Fibroblast of lung (primary cell): ENCODE results near the gene IGF1.

Source experiments
- CTCF ChIP-seq, 2 donors: IDR thresholded peaks in 1 of 2; conservative IDR thresholded peaks in 1 of 2; 1 replicate in 1 of 2; 2 replicates in 1 of 2; pipeline ENCODE4 v1.5.1; 2011 to 2012; ENCODE audit warnings: low read length in 2 of 2, control low read depth in 1 of 2, inconsistent platforms in 1 of 2, low read depth in 1 of 2, mild to moderate bottlenecking in 1 of 2
- EZH2 ChIP-seq: IDR thresholded peaks from 2 replicates; pipeline ENCODE4 v1.5.1; 2012; ENCODE audit warnings: low read length, control low read depth, mild to moderate bottlenecking; ENCODE audit errors: missing control alignments

GRCh38 chr12:102379346-102380162, 100.8 kb downstream of the IGF1 start:
- TF ChIP-seq CTCF (conservative IDR thresholded peaks at IDR 0.05 in 1 of 2, IDR thresholded peaks at IDR 0.05 in 1 of 2; ENCODE audit: low read depth in 1 of 2, low read length in 2 of 2), result no peak
- TF ChIP-seq EZH2, result no peak
